H1 (cell line): ENCODE results near the gene ZFP64.

ENCODE experiments used
- CTBP2 ChIP-seq: IDR thresholded peaks from 2 replicates; pipeline ENCODE4 v1.7.0; 2011; ENCODE audit warnings: borderline replicate concordance, mild to moderate bottlenecking, moderate library complexity, mixed read lengths, low read length; ENCODE audit not compliant: insufficient read depth, insufficient read length
- EZH2 ChIP-seq: fragments of 200-600 bp; sonication (generic); IDR thresholded peaks from 2 replicates; pipeline ENCODE4 v1.7.1; 2012; ENCODE audit warnings: low read depth, mild to moderate bottlenecking, moderate library complexity, low read length, inconsistent platforms; ENCODE audit not compliant: severe bottlenecking
- JUND ChIP-seq: IDR thresholded peaks from 2 replicates; pipeline ENCODE4 v1.6.1; 2011; ENCODE audit warnings: mild to moderate bottlenecking, improper control_type of control experiment, low read length
- RBBP5 ChIP-seq: IDR thresholded peaks from 2 replicates; pipeline ENCODE4 v1.7.1; 2012; ENCODE audit warnings: low read depth, mild to moderate bottlenecking, inconsistent platforms, low read length, moderate library complexity, borderline replicate concordance
- RFX5 ChIP-seq: IDR thresholded peaks from 2 replicates; pipeline ENCODE4 v1.6.1; 2011; ENCODE audit warnings: low read depth, low read length, improper control_type of control experiment, borderline replicate concordance
- RXRA ChIP-seq: IDR thresholded peaks from 2 replicates; pipeline ENCODE4 v1.6.1; 2011; ENCODE audit warnings: low read depth, mild to moderate bottlenecking, low read length, moderate library complexity; ENCODE audit not compliant: insufficient read depth
- SP1 ChIP-seq: IDR thresholded peaks from 2 replicates; pipeline ENCODE4 v1.6.1; 2011; ENCODE audit warnings: low read depth, low read length
- SRF ChIP-seq: IDR thresholded peaks from 2 replicates; pipeline ENCODE4 v1.6.1; 2011; ENCODE audit warnings: mild to moderate bottlenecking, low read depth, low read length, moderate library complexity
- TAF1 ChIP-seq: IDR thresholded peaks from 2 replicates; pipeline ENCODE4 v1.6.1; 2011; ENCODE audit warnings: mild to moderate bottlenecking, low read depth, low read length
- TCF12 ChIP-seq: IDR thresholded peaks from 2 replicates; pipeline ENCODE4 v1.6.1; 2011; ENCODE audit warnings: low read depth, mild to moderate bottlenecking, low read length
- TF ChIP-seq, protein P1 (sequence below): IDR thresholded peaks from 2 replicates; pipeline ENCODE4 v1.6.1; 2012; ENCODE audit warnings: inconsistent platforms

DNA sequence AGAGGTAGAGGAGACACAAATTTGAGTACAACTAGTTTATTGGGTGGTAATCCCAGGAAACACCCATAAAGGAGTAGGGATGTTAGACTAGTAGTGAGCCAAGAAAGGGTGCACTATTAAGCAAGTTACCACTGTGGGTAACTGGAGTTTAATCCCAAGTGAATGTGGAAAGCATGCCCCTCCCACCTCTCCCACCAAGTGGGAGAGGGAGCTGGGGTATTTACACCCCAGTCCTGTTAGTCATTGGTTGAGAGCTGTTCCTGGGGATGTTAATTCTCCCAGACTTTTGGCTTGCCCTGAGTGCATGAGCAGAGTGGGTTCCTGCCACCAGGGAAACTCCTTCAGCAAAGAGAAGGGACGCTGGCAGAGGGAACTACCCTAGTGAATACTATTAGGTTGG, 49.2 kb upstream of the ZFP64 start:
- TF ChIP-seq, protein P1, sequence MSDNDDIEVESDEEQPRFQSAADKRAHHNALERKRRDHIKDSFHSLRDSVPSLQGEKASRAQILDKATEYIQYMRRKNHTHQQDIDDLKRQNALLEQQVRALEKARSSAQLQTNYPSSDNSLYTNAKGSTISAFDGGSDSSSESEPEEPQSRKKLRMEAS = no peak
- TF ChIP-seq SRF = no peak
- no peak for TF ChIP-seq RXRA
- TF ChIP-seq CTBP2 = no peak
- TF ChIP-seq TAF1 = no peak
- no peak for TF ChIP-seq JUND
- TF ChIP-seq TCF12 = no peak
- TF ChIP-seq RFX5 = no peak
- no peak for TF ChIP-seq RBBP5
- TF ChIP-seq SP1 = no peak
- TF ChIP-seq EZH2 = no peak
